SK-N-SH treated with all-trans-retinoic acid at 6 μM for 48 hours (cell line): ENCODE data around the gene MFAP4.

Experiments used
- ATAC-seq: fragments of 200-7000 bp; cut with Tn5 transposase; 3 replicates; pipeline ENCODE4 v1.9.1; 2020; ENCODE audit warnings: mild to moderate bottlenecking, moderate library complexity
- ARNTL ChIP-seq: fragments of 450-650 bp; formaldehyde crosslinking; IDR thresholded peaks from 2 replicates; pipeline ENCODE4 v1.5.0; 2020; ENCODE audit warnings: low read depth, mild to moderate bottlenecking, moderate library complexity, borderline replicate concordance
- BACH2 ChIP-seq: fragments of 250-450 bp; sonication (Bioruptor Pico); IDR thresholded peaks from 2 replicates; pipeline ENCODE4 v1.9.0; 2021; ENCODE audit warnings: mild to moderate bottlenecking, borderline replicate concordance
- CREB5 ChIP-seq: fragments of 250-450 bp; sonication (Bioruptor Pico); IDR thresholded peaks from 2 replicates; pipeline ENCODE4 v1.5.1; 2020; ENCODE audit warnings: low read depth, mild to moderate bottlenecking, moderate library complexity
- CSDC2 ChIP-seq: fragments of 250-450 bp; sonication (Bioruptor Pico); IDR thresholded peaks from 2 replicates; pipeline ENCODE4 v1.5.0; 2020; ENCODE audit warnings: mild to moderate bottlenecking, moderate library complexity
- CSRNP3 ChIP-seq: fragments of 250-450 bp; sonication (Bioruptor Pico); IDR thresholded peaks from 2 replicates; pipeline ENCODE4 v1.5.1; 2021; ENCODE audit warnings: mild to moderate bottlenecking, moderate library complexity
- ESRRG ChIP-seq: fragments of 250-450 bp; sonication (Bioruptor Pico); IDR thresholded peaks from 2 replicates; pipeline ENCODE4 v1.6.1; 2021; ENCODE audit warnings: mild to moderate bottlenecking
- GLIS3 ChIP-seq: fragments of 250-450 bp; sonication (Bioruptor Pico); IDR thresholded peaks from 2 replicates; pipeline ENCODE4 v1.5.0; 2020; ENCODE audit warnings: mild to moderate bottlenecking, moderate library complexity
- ISL1 ChIP-seq: fragments of 250-450 bp; sonication (Bioruptor Pico); IDR thresholded peaks from 2 replicates; pipeline ENCODE4 v2.1.2; 2022; ENCODE audit warnings: mild to moderate bottlenecking, moderate library complexity
- OSR1 ChIP-seq: fragments of 250-450 bp; sonication (Bioruptor Pico); IDR thresholded peaks from 2 replicates; pipeline ENCODE4 v1.8.0; 2022; ENCODE audit warnings: moderate library complexity, mild to moderate bottlenecking, inconsistent platforms
- PATZ1 ChIP-seq: fragments of 250-450 bp; sonication (Bioruptor Pico); IDR thresholded peaks from 2 replicates; pipeline ENCODE4 v1.8.0; 2020; ENCODE audit warnings: mild to moderate bottlenecking, moderate library complexity, borderline replicate concordance
- RARB ChIP-seq: fragments of 250-450 bp; sonication (Bioruptor Pico); IDR thresholded peaks from 2 replicates; pipeline ENCODE4 v1.8.0; 2021; ENCODE audit warnings: mild to moderate bottlenecking, moderate library complexity
- SNAI2 ChIP-seq: fragments of 250-450 bp; sonication (Bioruptor Pico); IDR thresholded peaks from 2 replicates; pipeline ENCODE4 v1.5.0; 2020; ENCODE audit warnings: mild to moderate bottlenecking, moderate library complexity
- TCF4 ChIP-seq: fragments of 250-450 bp; sonication (Bioruptor Pico); IDR thresholded peaks from 2 replicates; pipeline ENCODE4 v1.8.0; 2021; ENCODE audit warnings: mild to moderate bottlenecking, moderate library complexity, borderline replicate concordance
- TOX ChIP-seq: fragments of 250-450 bp; sonication (Bioruptor Pico); IDR thresholded peaks from 2 replicates; pipeline ENCODE4 v1.8.0; 2021; ENCODE audit warnings: mild to moderate bottlenecking, moderate library complexity, borderline replicate concordance
- TSHZ2 ChIP-seq: fragments of 250-450 bp; sonication (Bioruptor Pico); IDR thresholded peaks from 2 replicates; pipeline ENCODE4 v1.5.0; 2020; ENCODE audit warnings: mild to moderate bottlenecking, moderate library complexity
- ZC3H10 ChIP-seq: fragments of 250-450 bp; sonication (Bioruptor Pico); IDR thresholded peaks from 2 replicates; pipeline ENCODE4 v1.5.1; 2021; ENCODE audit warnings: mild to moderate bottlenecking, moderate library complexity
- ZFP3 ChIP-seq: fragments of 250-450 bp; sonication (Bioruptor Pico); IDR thresholded peaks from 2 replicates; pipeline ENCODE4 v1.5.0; 2020; ENCODE audit warnings: mild to moderate bottlenecking, moderate library complexity
- ZFP30 ChIP-seq: fragments of 450-650 bp; formaldehyde crosslinking; IDR thresholded peaks from 2 replicates; pipeline ENCODE4 v1.5.0; 2022; ENCODE audit warnings: mild to moderate bottlenecking, moderate library complexity
- ZNF565 ChIP-seq: fragments of 450-650 bp; formaldehyde crosslinking; conservative IDR thresholded peaks from 2 replicates; pipeline ENCODE4 v1.5.0; 2020; ENCODE audit warnings: low read depth, mild to moderate bottlenecking, moderate library complexity
- ZNF70 ChIP-seq: fragments of 450-650 bp; formaldehyde crosslinking; IDR thresholded peaks from 2 replicates; pipeline ENCODE4 v1.5.0; 2020; ENCODE audit warnings: mild to moderate bottlenecking, moderate library complexity
- ZNF8 ChIP-seq: fragments of 450-650 bp; formaldehyde crosslinking; IDR thresholded peaks from 2 replicates; pipeline ENCODE4 v1.5.0; 2020; ENCODE audit warnings: mild to moderate bottlenecking, moderate library complexity

Gene MFAP4

GRCh38 chr17:19404264-19404663 is 17.3 kb upstream of the MFAP4 start:
- TF ChIP-seq CSDC2 (CRISPR knock-in tag) (no peak), TCF4 (CRISPR knock-in tag) (no peak), ESRRG (CRISPR knock-in tag) (no peak), GLIS3 (no peak), ZNF8 (CRISPR knock-in tag) (no peak), ZFP30 (CRISPR knock-in tag) (no peak), TSHZ2 (no peak), ZC3H10 (CRISPR knock-in tag) (no peak), ZFP3 (no peak), ISL1 (CRISPR knock-in tag) (no peak), PATZ1 (CRISPR knock-in tag) (no peak), ARNTL (CRISPR knock-in tag) (no peak), ZNF70 (CRISPR knock-in tag) (no peak), TOX (CRISPR knock-in tag) (no peak)
- ATAC-seq: no peak

- no peak for TF ChIP-seq TSHZ2
- no peak for TF ChIP-seq RARB (CRISPR knock-in tag)
- no peak for TF ChIP-seq BACH2 (CRISPR knock-in tag)
- no peak for TF ChIP-seq SNAI2
- no peak for TF ChIP-seq TCF4 (CRISPR knock-in tag)
- no peak for TF ChIP-seq ZNF565 (CRISPR knock-in tag)
- TF ChIP-seq CREB5: no peak
- TF ChIP-seq ZNF70 (CRISPR knock-in tag): no peak
- no peak for TF ChIP-seq ISL1 (CRISPR knock-in tag)
- TF ChIP-seq OSR1: no peak
- no peak for TF ChIP-seq ARNTL (CRISPR knock-in tag)
- no peak for TF ChIP-seq GLIS3
- TF ChIP-seq ZNF8 (CRISPR knock-in tag): no peak
- no peak for TF ChIP-seq PATZ1 (CRISPR knock-in tag)
- TF ChIP-seq ESRRG (CRISPR knock-in tag): no peak
- TF ChIP-seq ZFP30 (CRISPR knock-in tag): no peak
- TF ChIP-seq CSRNP3 (CRISPR knock-in tag): no peak
- TF ChIP-seq ZFP3: no peak
- TF ChIP-seq TOX (CRISPR knock-in tag): no peak
- TF ChIP-seq CSDC2 (CRISPR knock-in tag): no peak
- no peak for ATAC-seq
Observed at GRCh38 chr17:19403021-19403420, 16.0 kb upstream of the MFAP4 start.
